Urinary bladder (tissue), 2 donors: Measurements from ENCODE around the gene DENND1A. TPM values are rescaled to one million over a fixed set of nuclear protein-coding genes. Genes with fewer than 3 reads are reported as not detected.

Experiments used
- polyA plus RNA-seq: library from polyadenylated mRNA; stranded (reverse); fragments of 200-250 nt; gene quantifications from one replicate; pipeline ENCODE4 v1.2.3, GENCODE V29; 2013
- small RNA-seq: library from RNA; depleted of rRNA; stranded (forward); fragments of <200 nt; gene quantifications from one replicate; pipeline ENCODE3, GENCODE V24; 2014
- total RNA-seq: library from RNA; depleted of rRNA; stranded (reverse); fragments of >200 nt; gene quantifications from one replicate; pipeline ENCODE4 v1.2.3, GENCODE V29; 2014
- donor health status: healthy.

DENND1A gene
- total and polyA plus RNA-seq, 2 donors: 14.8 to 20.2 TPM

Small RNA genes lying within 50 kb of the gene (small RNA-seq; reads per million reads assigned to genes)
- gene MIR601 (not detected), gene MIR7150 (not detected)

Other genes starting within 250 kb of the DENND1A start
- not detected for gene LHX2, start 81.6 kb upstream of the DENND1A start, total RNA-seq
- gene LHX2, start 81.6 kb upstream of the DENND1A start, polyA plus RNA-seq: not detected